Tibial nerve (tissue), 4 donors: ENCODE data around the gene DTX3L.

Source experiments
- EP300 ChIP-seq, 2 donors: sonication (generic); formaldehyde crosslinking; IDR thresholded peaks; one replicate each; pipeline ENCODE4 v1.6.1; 2017; ENCODE audit warnings: antibody characterized with exemption in 2 of 2, mild to moderate bottlenecking in 1 of 2
- POLR2A ChIP-seq, 2 donors: fragments of 450-650 bp; IDR thresholded peaks; one replicate each; pipeline ENCODE4 v1.6.1; 2017; ENCODE audit warnings: antibody characterized with exemption in 2 of 2, mild to moderate bottlenecking in 2 of 2, moderate library complexity in 2 of 2
- TF ChIP-seq, protein P1 (sequence below), 5 experiments: fragments of 200-600 bp in 3 of 5; fragments of 450-650 bp in 2 of 5; sonication (generic) in 3 of 5; IDR thresholded peaks; one replicate each; pipeline ENCODE4 v1.5.1; 2016 to 2019; ENCODE audit warnings: antibody characterized with exemption in 5 of 5, mild to moderate bottlenecking in 3 of 5, moderate library complexity in 2 of 5

DNA sequence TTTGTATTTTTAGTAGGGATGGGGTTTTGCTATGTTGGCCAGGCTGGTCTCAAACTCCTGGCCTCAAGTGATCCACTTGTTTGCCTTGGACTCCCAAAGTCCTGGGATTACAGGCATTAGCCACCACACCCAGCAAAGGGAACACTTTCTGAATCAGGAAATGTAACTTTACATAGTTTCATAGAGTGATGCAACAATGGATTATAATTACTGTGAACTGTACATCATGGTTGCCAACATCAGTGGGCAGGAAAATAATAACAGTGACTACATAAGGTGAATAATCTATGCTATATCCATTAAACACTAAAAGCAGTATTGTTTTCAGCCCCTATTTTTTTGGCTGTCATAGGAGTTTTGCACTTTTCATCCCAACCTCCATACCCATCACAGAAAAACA, 44.4 kb upstream of the DTX3L start:
- TF ChIP-seq, protein P1, sequence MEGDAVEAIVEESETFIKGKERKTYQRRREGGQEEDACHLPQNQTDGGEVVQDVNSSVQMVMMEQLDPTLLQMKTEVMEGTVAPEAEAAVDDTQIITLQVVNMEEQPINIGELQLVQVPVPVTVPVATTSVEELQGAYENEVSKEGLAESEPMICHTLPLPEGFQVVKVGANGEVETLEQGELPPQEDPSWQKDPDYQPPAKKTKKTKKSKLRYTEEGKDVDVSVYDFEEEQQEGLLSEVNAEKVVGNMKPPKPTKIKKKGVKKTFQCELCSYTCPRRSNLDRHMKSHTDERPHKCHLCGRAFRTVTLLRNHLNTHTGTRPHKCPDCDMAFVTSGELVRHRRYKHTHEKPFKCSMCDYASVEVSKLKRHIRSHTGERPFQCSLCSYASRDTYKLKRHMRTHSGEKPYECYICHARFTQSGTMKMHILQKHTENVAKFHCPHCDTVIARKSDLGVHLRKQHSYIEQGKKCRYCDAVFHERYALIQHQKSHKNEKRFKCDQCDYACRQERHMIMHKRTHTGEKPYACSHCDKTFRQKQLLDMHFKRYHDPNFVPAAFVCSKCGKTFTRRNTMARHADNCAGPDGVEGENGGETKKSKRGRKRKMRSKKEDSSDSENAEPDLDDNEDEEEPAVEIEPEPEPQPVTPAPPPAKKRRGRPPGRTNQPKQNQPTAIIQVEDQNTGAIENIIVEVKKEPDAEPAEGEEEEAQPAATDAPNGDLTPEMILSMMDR (IDR thresholded peaks at IDR 0.05) = no peak
- TF ChIP-seq EP300 (IDR thresholded peaks at IDR 0.05) (no peak), POLR2A (IDR thresholded peaks at IDR 0.05) (no peak)
